Left ventricle myocardium superior (tissue), 1 donor: ENCODE results near the gene MYO10. TPM values are rescaled to one million over a fixed set of nuclear protein-coding genes. Genes with fewer than 3 reads are reported as not detected.

ENCODE experiments used
- ATAC-seq: fragments of 200-7000 bp; cut with Tn5 transposase; one replicate; pipeline ENCODE4 v1.9.1; 2020; ENCODE audit warnings: mild to moderate bottlenecking, moderate library complexity
- DNase-seq: peaks from one replicate; pipeline ENCODE4 v3.0.0-alpha.2; 2020
- intact Hi-C: fragments of 100-400 bp; cut with micrococcal nuclease; formaldehyde crosslinking; loops from one replicate; pipeline ENCODE4 v1.11.0; 2022
- total RNA-seq: library from RNA; stranded (reverse); fragmentation: NEBNext Ultra II Directional; extraction: Animal tissue kit (Norgen Biotek cat#: 25700); gene quantifications from one replicate; pipeline ENCODE4 v1.2.1, GENCODE V29; 2021
- donor health status: DM: no; HTN: yes; CAD: no; lungs with severe emphysema.

Gene MYO10
- total RNA-seq, 1 donor from 2014 or later, result 4.9 TPM

DNA sequence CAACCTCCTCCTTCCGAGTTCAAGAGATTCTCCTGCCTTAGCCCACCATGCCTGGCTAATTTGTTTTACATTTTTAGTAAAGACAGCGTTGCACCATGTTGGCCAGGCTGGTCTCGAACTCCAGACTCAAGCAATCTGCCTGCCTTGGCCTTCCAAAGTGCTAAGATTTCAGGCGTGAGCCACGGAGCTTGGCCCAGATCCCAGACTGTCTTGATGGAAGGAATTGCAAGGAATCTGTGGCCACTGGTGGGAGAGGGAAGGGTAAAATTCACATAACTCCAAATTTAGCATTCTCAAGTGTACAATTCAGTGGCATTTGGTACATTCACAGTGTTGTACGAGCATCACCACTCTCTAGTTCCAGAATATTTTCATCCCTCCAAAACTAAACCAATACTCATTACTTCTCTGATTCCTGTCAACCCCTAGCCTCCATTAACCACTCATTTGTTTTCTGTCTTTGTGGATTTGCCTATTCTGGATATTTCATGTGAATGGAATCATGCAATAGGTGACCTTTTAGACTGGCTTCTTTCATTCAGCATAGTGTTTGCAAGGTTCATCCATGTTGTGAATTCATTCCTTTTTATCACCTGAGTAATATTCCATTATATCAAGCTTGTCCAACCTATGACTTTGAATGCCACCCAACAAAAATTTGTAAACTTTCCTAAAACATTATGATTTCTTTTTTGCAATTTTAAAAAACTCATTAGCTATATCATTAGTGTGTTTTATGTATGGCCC lies 8.9 kb upstream of the MYO10 start:
- ATAC-seq, result no peak
- DNase-seq, result no peak
- intact Hi-C loops, result no loop called here

DNA sequence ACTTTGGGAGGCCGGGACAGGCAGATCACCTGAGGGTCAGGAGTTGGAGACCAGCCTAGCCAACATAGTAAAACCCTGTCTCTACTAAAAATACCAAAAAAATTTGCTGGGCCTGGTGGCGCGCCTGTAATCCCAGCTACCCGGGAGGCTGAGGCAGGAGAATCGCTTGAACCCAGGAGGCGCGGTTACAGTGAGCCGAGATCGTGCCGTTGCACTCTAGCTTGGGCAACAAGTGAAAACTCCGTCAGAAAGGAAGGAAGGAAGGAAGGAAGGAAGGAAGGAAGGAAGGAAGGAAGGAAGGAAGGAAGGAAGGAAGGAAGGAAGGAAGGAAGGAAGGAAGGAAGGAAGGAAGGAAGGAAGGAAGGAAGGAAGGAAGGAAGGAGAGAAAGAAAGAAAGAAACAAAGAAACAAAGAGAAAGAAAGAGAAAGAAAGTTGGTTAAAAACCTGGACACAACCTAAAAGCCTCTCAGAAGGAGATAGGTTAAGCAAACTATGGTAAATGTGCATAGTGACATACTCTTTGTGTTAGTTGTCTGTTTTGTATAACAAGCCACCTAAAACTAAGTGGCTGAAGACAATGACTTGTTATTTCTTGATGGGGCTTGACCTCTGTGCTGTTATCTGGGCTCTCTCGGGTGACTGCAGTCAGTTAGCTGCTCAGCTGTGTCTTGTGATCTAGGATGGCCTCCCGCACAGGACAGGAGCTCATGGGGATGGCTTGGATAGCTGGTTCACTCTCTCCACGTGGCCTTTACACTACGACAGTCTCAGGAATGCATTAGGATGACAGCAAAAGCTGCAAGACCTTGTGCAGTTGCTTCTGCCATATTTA lies 8.0 kb upstream of the MYO10 start:
- intact Hi-C loops, result no loop called here
- no peak for ATAC-seq
- DNase-seq, result no peak

DNA sequence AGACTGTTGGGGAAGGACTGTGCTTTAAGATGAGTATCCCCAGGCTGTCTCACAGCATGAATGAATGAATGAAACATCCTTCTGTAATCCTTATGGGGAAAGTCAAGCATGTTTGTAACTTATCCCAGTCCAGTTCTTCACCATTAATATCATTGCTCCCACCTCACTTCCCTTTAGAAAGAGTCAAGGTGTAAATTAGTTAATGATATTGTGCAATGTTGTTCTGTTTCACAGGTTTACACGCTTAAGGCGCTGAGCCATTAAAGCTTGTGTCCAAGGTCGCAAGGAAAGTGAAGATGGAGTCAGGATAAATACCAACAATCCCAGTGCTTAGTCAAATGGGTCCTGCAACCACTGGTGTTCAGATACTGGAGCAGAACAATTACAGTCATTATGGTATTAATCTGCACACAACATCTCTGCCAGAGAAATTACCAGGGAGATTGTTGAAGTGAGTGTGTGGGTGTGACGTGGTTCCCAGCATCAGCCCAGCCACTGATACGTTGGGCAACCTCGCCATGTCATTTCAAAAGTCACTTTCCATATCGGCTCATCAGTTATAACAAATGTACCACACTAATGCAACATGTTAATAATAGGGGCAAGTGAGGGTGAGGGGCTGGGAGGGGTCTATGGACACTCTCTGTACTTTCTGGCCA lies 1.5 kb upstream of the MYO10 start:
- ATAC-seq (no peak), DNase-seq (no peak)
- intact Hi-C loops, result no loop called here

DNA sequence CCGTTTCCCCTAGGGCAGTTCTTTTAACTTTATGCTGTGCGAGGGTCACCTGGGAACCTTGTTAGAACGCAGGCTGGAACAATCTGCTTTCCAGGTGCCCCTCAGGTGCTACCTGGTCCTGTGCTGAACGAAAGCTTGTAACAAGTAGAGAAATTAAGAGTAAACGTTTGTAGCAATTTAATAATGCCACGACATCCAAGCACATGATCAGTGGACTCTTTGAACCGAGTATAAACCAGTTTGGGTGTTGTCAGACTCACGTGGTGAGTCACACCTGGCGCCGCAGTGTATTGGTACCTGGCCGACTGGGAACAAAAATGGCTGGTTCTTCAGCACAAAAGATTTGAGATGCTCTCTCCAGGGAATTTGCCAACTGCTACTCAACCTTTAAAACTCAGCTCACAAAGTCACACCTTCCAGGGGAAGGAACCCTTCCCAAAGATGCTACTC lies 926 bp upstream of the MYO10 start:
- intact Hi-C loops, result no loop called here
- DNase-seq (no peak), ATAC-seq (no peak)

DNA sequence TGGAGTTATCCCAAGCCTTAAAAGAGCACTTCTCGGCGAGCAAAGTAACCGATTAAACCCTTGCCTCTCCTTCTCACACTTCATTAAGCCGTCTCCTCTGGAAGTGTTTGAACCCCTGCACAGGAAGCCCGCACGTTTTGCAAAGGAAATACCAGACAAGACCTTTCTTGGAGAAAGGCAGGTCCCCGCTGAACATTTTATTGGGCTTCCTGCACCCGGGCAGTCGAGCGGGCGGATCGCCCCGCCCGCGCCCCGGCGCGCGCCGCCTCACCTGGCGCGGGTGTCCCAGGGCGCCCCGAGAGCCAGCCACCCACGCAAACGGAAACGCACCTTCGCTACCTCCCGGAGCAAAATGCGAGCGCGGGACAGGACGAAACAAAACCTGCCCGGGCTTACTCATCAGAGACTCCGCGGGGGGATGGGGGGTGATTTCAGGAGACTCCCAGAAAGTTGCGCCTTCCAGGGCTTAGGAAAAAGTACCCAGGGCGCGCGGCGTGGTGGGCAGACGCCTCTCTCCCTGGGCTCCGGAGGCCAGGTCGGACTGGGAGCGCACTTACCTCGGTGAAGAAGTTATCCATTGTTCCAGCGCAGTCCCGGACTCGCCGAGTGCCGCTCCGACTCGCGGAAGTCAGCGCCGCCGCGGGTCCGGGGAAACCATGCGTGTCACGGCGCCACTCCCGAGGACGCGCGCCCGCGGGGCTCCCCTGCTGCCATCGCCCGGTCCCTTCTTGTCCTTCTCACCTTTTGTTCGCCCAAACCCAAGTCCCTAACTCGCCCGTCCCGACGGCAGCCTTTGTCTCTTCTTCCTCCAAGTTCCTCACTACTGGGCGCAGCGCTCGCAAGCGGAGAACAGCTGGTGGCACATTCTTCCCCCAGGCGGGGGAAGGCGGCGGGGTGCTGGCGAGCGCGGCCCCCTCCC lies 598 bp downstream of the MYO10 start:
- peak; percentile 50 for ATAC-seq
- intact Hi-C loops, result no loop called here
- DNase-seq, result peak; percentile 39

DNA sequence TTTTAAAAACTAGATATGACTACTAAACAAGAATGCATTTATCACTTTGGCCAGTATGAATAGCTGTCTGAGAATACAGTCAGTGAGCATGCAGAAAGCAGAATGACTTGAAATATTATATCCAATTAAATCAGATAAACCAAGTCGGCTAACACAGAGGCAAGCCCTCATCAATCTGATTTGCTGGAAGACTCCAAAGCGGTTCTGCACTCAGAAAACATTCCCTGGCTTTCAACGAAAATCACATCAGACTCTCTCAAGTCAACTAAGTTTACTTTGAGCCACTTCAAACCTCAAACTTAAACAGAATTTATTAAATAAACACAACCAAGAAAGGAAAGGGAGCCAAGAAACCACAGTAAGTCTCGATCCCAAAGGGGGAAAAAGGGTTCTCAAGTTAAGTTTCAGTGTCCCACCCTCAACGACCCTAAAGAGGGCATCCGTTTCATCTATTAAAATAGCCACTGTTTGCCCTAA lies 1.4 kb downstream of the MYO10 start:
- ATAC-seq, result no peak
- intact Hi-C loops, result no loop called here
- DNase-seq, result no peak

DNA sequence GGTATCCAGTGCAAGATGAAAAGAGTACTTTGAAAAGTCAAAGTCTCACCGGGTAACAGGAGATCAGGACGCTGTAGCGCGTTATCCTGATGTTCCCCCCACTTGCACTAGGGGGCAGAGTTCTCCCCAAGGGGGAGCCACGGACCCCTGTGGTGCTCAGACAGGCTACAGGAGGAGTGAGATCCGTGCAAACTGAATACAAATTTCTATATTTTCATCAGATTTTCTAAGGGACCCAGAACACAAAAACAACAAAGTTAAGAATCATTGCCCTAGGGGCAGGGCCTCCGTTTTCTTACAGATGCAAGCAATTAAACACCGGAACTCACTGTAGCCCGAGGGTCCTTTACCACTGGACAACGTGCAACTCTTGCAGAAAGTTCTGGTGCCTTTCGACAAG lies 2.0 kb downstream of the MYO10 start:
- intact Hi-C loops, result no loop called here
- peak; percentile 56 for DNase-seq
- ATAC-seq, result peak; percentile 62

DNA sequence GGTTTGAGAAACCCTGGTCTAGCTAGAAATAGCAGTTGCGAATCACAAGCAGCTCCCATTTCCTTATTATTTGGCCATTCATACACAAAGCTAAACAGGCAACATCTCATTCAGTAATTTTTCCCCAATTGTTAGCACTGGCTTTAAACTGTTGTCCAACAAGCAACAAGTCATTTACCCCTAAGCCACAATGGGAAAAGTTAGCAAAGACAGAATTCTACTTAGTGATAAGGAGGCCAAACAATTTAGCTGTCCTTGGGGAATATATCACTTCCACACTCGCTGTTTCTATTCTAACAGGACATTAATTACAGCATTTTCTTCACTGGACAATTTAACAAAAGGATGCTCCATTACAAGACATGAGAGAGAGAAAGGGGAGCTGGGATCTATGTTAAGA lies 2.8 kb downstream of the MYO10 start:
- no peak for ATAC-seq
- intact Hi-C loops, result no loop called here
- no peak for DNase-seq

DNA sequence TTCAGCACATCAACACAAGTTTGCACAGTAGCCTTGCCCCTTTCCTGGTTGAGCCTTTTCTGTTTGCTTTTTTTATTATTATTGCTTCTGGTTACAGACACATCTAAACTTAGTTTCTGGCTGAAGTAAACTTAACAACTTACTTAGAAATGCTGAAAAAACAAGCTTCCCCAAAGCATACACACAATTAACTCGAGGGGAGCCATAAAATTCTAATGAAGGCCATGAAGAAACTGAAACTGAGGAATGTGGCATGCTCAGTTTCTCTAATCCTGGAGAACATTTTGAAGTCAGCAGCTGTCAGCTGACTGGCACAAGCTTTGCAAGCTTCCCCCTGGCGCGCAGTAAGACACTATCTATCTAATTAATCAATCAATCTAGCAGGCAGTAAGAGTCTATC lies 3.7 kb downstream of the MYO10 start:
- no peak for DNase-seq
- ATAC-seq, result no peak
- intact Hi-C loops, result no loop called here

DNA sequence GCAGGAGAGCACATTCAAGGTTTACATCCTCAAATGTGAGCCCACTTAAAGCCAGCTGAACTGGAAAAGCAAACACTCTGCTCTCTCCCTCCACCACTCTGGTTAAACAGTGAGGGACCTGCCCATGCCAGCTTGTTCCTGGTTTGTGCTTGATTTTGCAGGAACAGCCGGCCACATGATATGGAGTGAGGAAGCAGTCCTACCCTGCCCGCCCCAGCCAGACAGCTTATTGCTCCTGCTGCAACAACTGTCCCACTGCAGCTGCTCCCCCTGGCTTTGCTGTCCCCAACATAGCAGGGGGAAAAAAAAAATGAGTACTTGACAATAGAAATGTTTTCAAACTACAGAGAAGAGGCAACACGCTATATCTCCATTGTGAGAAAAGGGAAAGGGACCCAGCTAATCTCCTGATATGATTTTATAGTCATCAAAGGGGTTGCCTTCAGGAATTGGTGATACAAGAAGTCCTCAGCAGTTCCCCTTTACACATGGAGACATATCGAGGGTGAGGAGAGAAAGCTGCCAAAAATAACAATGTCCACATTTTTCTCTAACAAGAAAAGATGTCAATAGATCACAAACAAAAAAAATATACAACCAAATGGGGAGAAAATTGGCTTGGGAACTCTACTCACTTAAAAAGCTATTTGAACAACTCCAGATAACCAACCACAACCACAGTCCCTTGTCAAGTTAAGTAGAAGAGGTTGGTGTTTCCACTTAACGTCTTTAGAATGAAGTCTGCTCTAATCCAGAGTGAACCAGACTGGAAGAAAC lies 4.6 kb downstream of the MYO10 start:
- ATAC-seq (no peak), DNase-seq (no peak)
- intact Hi-C loops, result no loop called here

DNA sequence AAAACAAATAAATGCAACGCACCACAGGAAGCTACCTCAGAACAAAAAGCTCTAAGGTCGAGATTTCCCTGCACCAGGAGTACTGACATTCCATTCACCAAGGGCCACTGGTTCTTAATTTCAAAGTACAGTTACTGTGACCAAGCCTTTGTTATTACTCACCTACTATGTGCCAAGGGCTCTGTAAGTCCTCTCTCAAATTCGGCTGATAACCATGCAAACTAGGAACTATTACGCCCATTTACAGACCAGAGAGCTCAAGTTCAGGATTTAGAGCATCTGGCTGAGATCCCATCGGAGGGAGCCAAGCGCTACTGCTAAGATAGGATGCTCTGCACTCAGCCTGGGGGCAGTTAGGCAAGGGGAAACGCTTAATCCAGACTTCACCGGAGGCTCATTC lies 5.6 kb downstream of the MYO10 start:
- intact Hi-C loops, result no loop called here
- no peak for ATAC-seq
- DNase-seq, result no peak

DNA sequence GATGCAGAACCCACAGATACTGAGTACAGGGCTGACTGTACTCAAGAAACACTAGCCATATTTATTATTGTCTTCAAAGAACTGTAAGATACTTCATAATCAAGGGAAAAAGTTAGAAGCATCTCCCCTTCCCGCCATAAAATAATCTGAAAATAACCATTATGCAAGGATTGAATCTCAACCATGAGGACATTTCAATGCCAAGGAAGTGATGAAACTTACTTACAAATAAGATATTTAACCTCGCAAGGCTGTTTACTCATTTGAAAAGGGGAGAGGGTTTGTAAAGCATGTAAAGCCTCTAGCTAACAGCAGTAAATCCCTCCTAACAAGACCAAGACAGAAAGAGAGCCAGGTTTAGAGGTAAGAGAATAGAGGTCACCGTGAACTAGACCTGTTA lies 6.3 kb downstream of the MYO10 start:
- DNase-seq, result no peak
- intact Hi-C loops, result no loop called here

DNA sequence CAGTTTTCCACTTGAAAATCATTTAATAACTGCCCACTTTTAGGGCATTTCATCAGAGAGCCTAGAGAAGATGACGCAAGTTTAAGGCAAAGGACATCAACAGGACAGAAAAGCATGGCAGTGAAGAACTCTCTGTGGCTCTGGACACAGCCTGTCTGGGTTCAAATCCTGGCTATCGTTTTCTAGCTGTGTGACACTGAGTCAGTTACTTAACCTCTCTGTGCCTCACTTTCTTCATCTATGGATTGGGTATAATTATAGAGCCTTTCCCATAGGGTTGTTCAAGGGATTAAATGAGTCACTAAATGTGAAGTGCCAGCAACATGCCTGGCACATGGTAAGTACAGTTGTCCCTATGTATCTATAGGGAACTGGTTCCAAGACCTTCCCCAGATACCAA lies 6.7 kb downstream of the MYO10 start:
- DNase-seq (no peak), ATAC-seq (no peak)
- intact Hi-C loops, result no loop called here

More for the DNA sequence above, 6.3 kb downstream of the MYO10 start:
- no peak for ATAC-seq

DNA sequence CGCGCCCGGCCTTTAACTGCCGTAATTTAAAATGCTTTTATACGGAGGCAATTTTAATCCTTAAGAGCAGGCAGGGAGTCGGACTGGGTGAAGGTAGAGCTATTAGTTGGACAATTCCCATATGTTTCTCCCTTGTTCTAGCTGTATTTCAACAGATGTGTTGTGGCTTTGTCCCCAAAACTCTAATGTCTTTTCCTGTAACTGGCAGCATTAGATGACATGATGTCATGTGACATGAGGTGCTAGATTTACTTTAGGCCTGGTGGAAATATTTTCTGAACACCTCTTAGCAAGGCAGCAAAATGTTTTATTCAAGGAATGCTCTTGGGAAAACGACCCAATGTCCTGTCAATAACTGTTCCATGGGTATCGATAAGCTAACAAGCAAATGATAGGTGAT lies 8.5 kb downstream of the MYO10 start:
- intact Hi-C loops, result no loop called here
- DNase-seq, result no peak
- no peak for ATAC-seq

DNA sequence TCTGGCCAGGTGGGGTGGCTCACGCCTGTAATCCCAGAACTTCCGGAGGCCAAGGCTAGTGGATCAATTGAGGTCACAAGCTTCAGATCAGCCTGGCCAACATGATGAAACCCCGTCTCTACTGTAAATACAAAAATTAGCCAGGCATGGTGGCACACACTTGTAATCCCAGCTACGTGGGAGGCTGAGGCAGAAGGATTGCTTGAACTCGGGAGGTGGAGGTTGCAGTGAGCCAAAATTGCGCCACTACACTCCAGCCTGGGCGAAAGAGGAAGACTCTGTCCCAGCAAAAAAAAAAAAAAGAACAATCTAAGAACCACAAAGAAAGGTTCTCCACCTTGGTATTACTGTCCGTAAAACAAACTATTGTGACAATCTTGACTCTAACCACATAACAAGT lies 9.7 kb downstream of the MYO10 start:
- no peak for DNase-seq
- ATAC-seq, result no peak
- intact Hi-C loops, result no loop called here

DNA sequence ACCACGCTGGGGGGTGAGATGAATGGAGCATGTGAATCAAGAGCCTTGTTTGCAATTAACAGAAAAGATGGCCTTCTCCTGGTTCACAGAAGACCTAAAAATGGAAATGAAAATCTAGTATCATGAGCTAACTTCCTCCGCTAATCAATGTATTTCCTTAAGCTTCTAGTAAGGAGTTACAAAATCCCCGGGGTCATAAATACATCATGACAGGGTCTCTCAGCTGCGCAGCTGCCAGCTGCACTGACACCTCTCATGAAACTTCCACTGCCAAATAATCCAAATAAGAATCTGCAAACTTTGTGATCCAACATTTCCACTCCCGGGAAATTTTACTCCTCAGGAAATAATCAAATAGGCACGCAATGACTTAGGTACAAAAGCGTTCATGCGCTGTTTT lies 11.9 kb downstream of the MYO10 start:
- ATAC-seq (no peak), DNase-seq (no peak)
- intact Hi-C loops, result no loop called here

DNA sequence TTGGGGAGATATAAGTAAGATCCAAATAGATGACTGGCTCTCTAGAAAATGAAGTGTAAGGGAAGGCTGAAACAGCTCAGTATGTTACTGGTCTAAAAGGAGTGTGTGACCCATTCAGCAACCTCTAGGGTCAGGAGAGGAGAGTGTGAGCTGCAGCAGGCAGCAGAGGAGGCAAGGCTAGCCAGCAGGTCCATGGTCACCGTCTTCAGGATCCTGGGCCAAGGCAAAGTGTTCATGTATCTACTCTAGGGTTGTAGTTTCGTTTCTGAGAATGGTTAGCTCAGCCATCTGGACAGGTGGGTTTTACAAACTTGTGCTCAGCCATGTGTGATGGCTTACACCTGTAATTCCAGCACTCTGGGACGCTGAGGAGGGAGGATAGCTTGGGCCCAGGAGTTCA lies 13.7 kb downstream of the MYO10 start:
- ATAC-seq, result no peak
- intact Hi-C loops, result no loop called here
- DNase-seq, result no peak

DNA sequence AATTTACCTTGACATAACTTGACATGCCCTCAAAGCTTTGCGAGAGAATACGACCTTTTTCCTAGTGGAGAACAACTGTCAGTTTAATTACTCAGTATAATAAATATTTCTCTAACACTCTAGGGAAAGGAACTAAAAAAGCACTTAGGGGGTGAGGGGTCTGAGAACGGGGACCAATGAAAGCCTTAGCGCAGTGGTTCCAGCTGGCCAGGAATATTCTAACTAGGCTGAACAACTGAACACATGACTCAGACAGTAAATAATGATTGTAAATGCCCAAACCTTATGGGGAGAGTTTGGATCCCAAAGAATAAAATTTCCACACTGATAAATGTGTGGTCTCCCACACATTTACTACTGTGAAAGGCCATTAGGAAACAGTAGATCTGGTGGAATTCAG lies 14.9 kb downstream of the MYO10 start:
- DNase-seq (no peak), ATAC-seq (no peak)
- intact Hi-C loops, result no loop called here
